ENCODE measurements around the gene DEFB125.
"Not testable (repeated sequence)": the region's sequence is repeated elsewhere in the genome, so short reads cannot be mapped to it uniquely, and the experiment has no call there.

The DEFB125 gene

GRCh38 chr20:95215-95614 is 7.7 kb downstream of the DEFB125 start:
- POLR2A ChIA-PET = no interaction called here
- TF ChIP-seq LEF1 (IDR thresholded peaks at IDR 0.05; ENCODE audit: borderline replicate concordance) = no peak
- TF ChIP-seq FOXM1 (IDR thresholded peaks at IDR 0.05; ENCODE audit: borderline replicate concordance) = no peak

DNA sequence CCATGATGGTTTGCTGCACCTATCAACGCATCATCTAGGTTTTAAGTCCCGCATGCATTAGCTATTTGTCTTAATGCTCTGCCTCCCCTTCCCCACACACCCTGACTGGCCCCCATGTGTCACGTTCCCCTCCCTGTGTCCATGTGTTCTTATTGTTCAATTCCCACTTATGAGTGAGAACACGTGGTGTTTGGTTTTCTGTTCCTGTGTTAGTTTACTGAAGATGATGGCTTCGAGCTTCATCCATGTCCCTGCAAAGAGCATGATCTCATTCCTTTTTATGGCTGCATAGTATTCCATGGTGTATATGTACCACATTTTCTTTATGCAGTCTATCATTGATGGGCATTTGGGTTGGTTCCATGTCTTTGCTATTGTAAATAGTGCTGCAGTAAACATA is 10.2 kb downstream of the DEFB125 start:
- DNase-seq (ENCODE audit: extremely low spot score); POLR2A ChIA-PET; CTCF ChIA-PET: not testable (repeated sequence)

More at GRCh38 chr20:95215-95614, 7.7 kb downstream of the DEFB125 start:
- no peak for DNase-seq (ENCODE audit: extremely low spot score)
- CTCF ChIA-PET = no interaction called here

DNA sequence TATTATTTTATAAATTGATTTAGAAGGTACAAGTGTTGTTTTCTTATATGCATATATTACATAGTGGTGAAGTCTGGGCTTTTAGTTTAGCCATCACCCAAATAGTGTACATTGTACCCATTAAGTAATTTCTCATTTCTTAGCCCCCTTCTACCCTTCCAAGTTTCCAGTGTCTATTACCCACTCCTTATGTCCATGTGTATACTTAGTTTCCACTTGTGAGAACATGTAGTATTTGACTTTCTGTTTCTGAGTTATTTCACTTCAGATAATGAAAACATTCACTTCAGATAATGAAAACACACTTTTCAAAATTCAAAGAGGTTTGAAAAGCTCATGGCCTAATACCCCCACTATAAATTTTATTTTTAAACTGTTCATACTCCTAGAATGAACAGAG is 14.5 kb downstream of the DEFB125 start:
- TF ChIP-seq ARNT (IDR thresholded peaks at IDR 0.05) (no peak), PKNOX1 (IDR thresholded peaks at IDR 0.05) (no peak), FOXA1 (IDR thresholded peaks at IDR 0.05) (no peak), BHLHE40 (IDR thresholded peaks at IDR 0.05; ENCODE audit: borderline replicate concordance) (no peak), ZNF384 (IDR thresholded peaks at IDR 0.05) (no peak), ELF4 (IDR thresholded peaks at IDR 0.05) (no peak), FOXM1 (IDR thresholded peaks at IDR 0.05; ENCODE audit: borderline replicate concordance) (no peak)
- CTCF ChIA-PET = no interaction called here
- POLR2A ChIA-PET = no interaction called here
- no peak for DNase-seq (ENCODE audit: extremely low spot score)

- DNase-seq (ENCODE audit: extremely low spot score) = no peak
- TF ChIP-seq SP1 (IDR thresholded peaks at IDR 0.05) = no peak
- TF ChIP-seq ELF4 (IDR thresholded peaks at IDR 0.05) = no peak
- no peak for TF ChIP-seq SUZ12 (IDR thresholded peaks at IDR 0.05)
- TF ChIP-seq PKNOX1 (IDR thresholded peaks at IDR 0.05) = no peak
- TF ChIP-seq L3MBTL2 (conservative IDR thresholded peaks at IDR 0.05) = no peak
- no peak for TF ChIP-seq HDGF (IDR thresholded peaks at IDR 0.05; ENCODE audit: borderline replicate concordance)
- POLR2A ChIA-PET = no interaction called here
- CTCF ChIA-PET = no interaction called here
Measured at GRCh38 chr20:103456-103855, 16.0 kb downstream of the DEFB125 start.

DNA sequence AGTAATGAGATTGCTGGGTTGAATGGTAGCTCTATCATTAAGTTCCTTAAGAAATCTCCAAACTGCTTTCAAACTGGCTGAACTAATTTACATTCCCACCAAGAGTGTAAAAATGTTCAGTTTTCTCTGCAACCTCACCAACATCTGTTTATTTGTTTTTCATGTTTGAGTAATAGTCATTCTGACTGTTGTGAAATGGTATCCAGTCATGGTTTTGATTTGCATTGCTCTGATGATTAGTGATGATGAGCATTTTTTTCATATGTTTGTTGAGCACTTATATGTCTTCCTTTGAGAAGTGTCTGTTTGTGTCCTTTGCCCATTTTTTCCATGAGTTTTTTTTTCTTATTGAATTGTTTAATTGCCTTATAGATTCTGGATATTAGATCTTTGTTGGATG is 24.9 kb downstream of the DEFB125 start:
- CTCF ChIA-PET = no interaction called here
- no peak for TF ChIP-seq HDGF (IDR thresholded peaks at IDR 0.05; ENCODE audit: borderline replicate concordance)
- TF ChIP-seq LEF1 (IDR thresholded peaks at IDR 0.05; ENCODE audit: borderline replicate concordance) = no peak
- no peak for TF ChIP-seq L3MBTL2 (conservative IDR thresholded peaks at IDR 0.05)
- TF ChIP-seq CTBP1 (IDR thresholded peaks at IDR 0.05; ENCODE audit: borderline replicate concordance) = no peak
- TF ChIP-seq FOXA1 (IDR thresholded peaks at IDR 0.05) = no peak
- TF ChIP-seq PKNOX1 (IDR thresholded peaks at IDR 0.05) = no peak
- no peak for TF ChIP-seq ELF4 (IDR thresholded peaks at IDR 0.05)
- TF ChIP-seq TARDBP (IDR thresholded peaks at IDR 0.05) = no peak
- no peak for TF ChIP-seq SUZ12 (IDR thresholded peaks at IDR 0.05)
- no peak for TF ChIP-seq ARNT (IDR thresholded peaks at IDR 0.05)
- no peak for TF ChIP-seq FOXK2 (IDR thresholded peaks at IDR 0.05)
- no peak for TF ChIP-seq FOXM1 (IDR thresholded peaks at IDR 0.05; ENCODE audit: borderline replicate concordance)
- no peak for TF ChIP-seq NFRKB (IDR thresholded peaks at IDR 0.05)
- no peak for TF ChIP-seq SP1 (IDR thresholded peaks at IDR 0.05)
- no peak for TF ChIP-seq ZNF384 (IDR thresholded peaks at IDR 0.05)
- no peak for TF ChIP-seq BHLHE40 (IDR thresholded peaks at IDR 0.05; ENCODE audit: borderline replicate concordance)
- no peak for DNase-seq (ENCODE audit: extremely low spot score)
- POLR2A ChIA-PET = no interaction called here

- CTCF ChIA-PET = no interaction called here
- POLR2A ChIA-PET = no interaction called here
- no peak for TF ChIP-seq FOXK2 (IDR thresholded peaks at IDR 0.05)
- TF ChIP-seq TARDBP (IDR thresholded peaks at IDR 0.05) = no peak
- no peak for TF ChIP-seq NFRKB (IDR thresholded peaks at IDR 0.05)
- no peak for TF ChIP-seq ELF4 (IDR thresholded peaks at IDR 0.05)
- no peak for TF ChIP-seq SP1 (IDR thresholded peaks at IDR 0.05)
- TF ChIP-seq L3MBTL2 (conservative IDR thresholded peaks at IDR 0.05) = no peak
- TF ChIP-seq PKNOX1 (IDR thresholded peaks at IDR 0.05) = no peak
- TF ChIP-seq SUZ12 (IDR thresholded peaks at IDR 0.05) = no peak
- TF ChIP-seq FOXA1 (IDR thresholded peaks at IDR 0.05) = no peak
- no peak for TF ChIP-seq FOXM1 (IDR thresholded peaks at IDR 0.05; ENCODE audit: borderline replicate concordance)
- no peak for TF ChIP-seq LEF1 (IDR thresholded peaks at IDR 0.05; ENCODE audit: borderline replicate concordance)
- TF ChIP-seq CTBP1 (IDR thresholded peaks at IDR 0.05; ENCODE audit: borderline replicate concordance) = no peak
- no peak for TF ChIP-seq BHLHE40 (IDR thresholded peaks at IDR 0.05; ENCODE audit: borderline replicate concordance)
- no peak for DNase-seq (ENCODE audit: extremely low spot score)
Measured at GRCh38 chr20:117518-117917, 30.0 kb downstream of the DEFB125 start.

DNA sequence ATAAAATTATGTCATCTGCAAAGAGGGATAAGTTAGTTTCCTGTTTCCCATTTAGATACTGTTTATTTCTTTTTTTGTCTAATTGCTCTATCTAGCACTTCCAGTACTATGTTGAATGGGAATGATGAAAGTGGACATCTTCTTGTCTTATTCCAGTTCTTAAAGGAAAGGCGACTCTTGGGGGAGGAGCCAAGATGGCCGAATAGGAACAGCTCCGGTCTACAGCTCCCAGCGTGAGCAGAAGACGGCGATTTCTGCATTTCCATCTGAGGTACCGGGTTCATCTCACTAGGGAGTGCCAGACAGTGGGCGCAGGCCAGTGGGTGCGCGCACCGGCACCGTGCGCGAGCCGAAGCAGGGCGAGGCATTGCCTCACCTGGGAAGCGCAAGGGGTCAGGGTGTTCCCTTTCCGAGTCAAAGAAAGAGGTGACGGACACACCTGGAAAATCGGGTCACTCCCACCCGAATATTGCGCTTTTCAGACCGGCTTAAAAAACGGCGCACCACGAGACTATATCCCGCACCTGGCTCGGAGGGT is 42.4 kb downstream of the DEFB125 start:
- DNase-seq (ENCODE audit: extremely low spot score); CTCF ChIA-PET; POLR2A ChIA-PET: not testable (repeated sequence)
